MM.1S (cell line): ENCODE data around the gene BCAR1.
"Not testable (repeated sequence)": the region's sequence is repeated elsewhere in the genome, so short reads cannot be mapped to it uniquely, and the experiment has no call there.

Source experiments
- DNase-seq: peaks from one replicate; pipeline ENCODE4 v3.0.0-alpha.2; 2015
- H2AFZ ChIP-seq: fragments of 300-600 bp; sonication (generic); 2 replicates; pipeline ENCODE4 v1.6.0; 2016; ENCODE audit warnings: antibody characterized with exemption, low read length
- H3F3A ChIP-seq: fragments of 300-600 bp; sonication (generic); 2 replicates; pipeline ENCODE4 v1.6.1; 2016; ENCODE audit warnings: mild to moderate bottlenecking, antibody characterized with exemption, low read length, moderate library complexity, mixed read lengths; ENCODE audit not compliant: insufficient read depth
- H3K27ac ChIP-seq: fragments of 300-600 bp; sonication (generic); 2 replicates; pipeline ENCODE4 v1.5.1; 2016; ENCODE audit warnings: mild to moderate bottlenecking, low read length
- H3K27me3 ChIP-seq: fragments of 300-600 bp; sonication (generic); replicated peaks from 2 replicates; pipeline ENCODE4 v1.6.0; 2016; ENCODE audit warnings: low read length; ENCODE audit not compliant: insufficient read depth
- H3K36me3 ChIP-seq: fragments of 300-600 bp; sonication (generic); replicated peaks from 2 replicates; pipeline ENCODE4 v1.6.1; 2016; ENCODE audit warnings: mild to moderate bottlenecking, low read length, mixed read lengths; ENCODE audit not compliant: insufficient read depth
- H3K4me1 ChIP-seq: fragments of 300-600 bp; sonication (generic); 2 replicates; pipeline ENCODE4 v1.6.1; 2016; ENCODE audit warnings: low read length, mixed read lengths
- H3K4me2 ChIP-seq: fragments of 300-600 bp; sonication (generic); 2 replicates; pipeline ENCODE4 v1.6.0; 2016; ENCODE audit warnings: low read depth, low read length
- H3K4me3 ChIP-seq: fragments of 300-600 bp; sonication (generic); 2 replicates; pipeline ENCODE4 v1.5.1; 2016; ENCODE audit warnings: low read length, mixed read lengths
- H3K79me2 ChIP-seq: fragments of 300-600 bp; sonication (generic); 2 replicates; pipeline ENCODE4 v1.6.1; 2016; ENCODE audit warnings: mixed run types, low read length, mixed read lengths
- H3K9ac ChIP-seq: fragments of 300-600 bp; sonication (generic); 2 replicates; pipeline ENCODE4 v1.6.1; 2016; ENCODE audit warnings: low read length, mixed read lengths
- H3K9me2 ChIP-seq: fragments of 300-600 bp; sonication (generic); replicated peaks from 2 replicates; pipeline ENCODE4 v1.6.1; 2016; ENCODE audit warnings: mild to moderate bottlenecking, low read length, mixed read lengths; ENCODE audit not compliant: insufficient read depth
- H3K9me3 ChIP-seq: fragments of 300-600 bp; sonication (generic); replicated peaks from 2 replicates; pipeline ENCODE4 v1.6.1; 2016; ENCODE audit warnings: mild to moderate bottlenecking, low read length, mixed read lengths; ENCODE audit not compliant: insufficient read depth
- H4K20me1 ChIP-seq: fragments of 300-600 bp; sonication (generic); 2 replicates; pipeline ENCODE4 v1.6.1; 2016; ENCODE audit warnings: mild to moderate bottlenecking, low read length, moderate library complexity, mixed read lengths; ENCODE audit not compliant: insufficient read depth
- CTCF ChIP-seq: fragments of 300-600 bp; sonication (generic); IDR thresholded peaks from 2 replicates; pipeline ENCODE4 v1.5.1; 2016; ENCODE audit warnings: antibody characterized with exemption, low read length, mixed read lengths
- EZH2 ChIP-seq: fragments of 300-600 bp; sonication (generic); optimal IDR thresholded peaks from 2 replicates; pipeline ENCODE3; 2017; ENCODE audit warnings: low read depth, mild to moderate bottlenecking, antibody characterized with exemption, low read length, mixed read lengths
- EZH2phosphoT487 ChIP-seq: fragments of 300-600 bp; sonication (generic); IDR thresholded peaks from 2 replicates; pipeline ENCODE4 v1.6.1; 2018; ENCODE audit warnings: antibody characterized with exemption, low read length

The BCAR1 gene

GRCh38 chr16:75241955-75242354 lies 9.5 kb downstream of the BCAR1 start:
- Histone ChIP-seq H3K9ac (no peak overlapping the region), H3K4me1 (no peaks in the 10 kb centered on the region), H3K9me2 (no peaks in the 10 kb centered on the region), H3K27ac (no peak overlapping the region), H3K27me3 (no peaks in the 10 kb centered on the region), H3K4me3 (no peak overlapping the region), H3K9me3 (no peaks in the 10 kb centered on the region), H3F3A (no peaks in the 10 kb centered on the region), H3K79me2 (no peaks in the 10 kb centered on the region), H3K4me2 (no peak overlapping the region), H4K20me1 (no peaks in the 10 kb centered on the region), H2AFZ (no peak overlapping the region), H3K36me3 (no peaks in the 10 kb centered on the region)
- TF ChIP-seq EZH2 (no peak), CTCF (no peak), EZH2phosphoT487 (no peak)
- DNase-seq: no peak

GRCh38 chr16:75241412-75241811 lies 10.0 kb downstream of the BCAR1 start:
- Histone ChIP-seq H3K79me2 (no peaks in the 10 kb centered on the region), H3K4me2 (no peak overlapping the region), H3K9ac (no peak overlapping the region), H4K20me1 (no peaks in the 10 kb centered on the region), H3K9me3 (no peaks in the 10 kb centered on the region), H2AFZ (no peak overlapping the region), H3K36me3 (no peaks in the 10 kb centered on the region), H3K27me3 (no peaks in the 10 kb centered on the region), H3K4me3 (no peak overlapping the region), H3K9me2 (no peaks in the 10 kb centered on the region), H3F3A (no peaks in the 10 kb centered on the region), H3K4me1 (no peaks in the 10 kb centered on the region), H3K27ac (no peak overlapping the region)
- no peak for DNase-seq
- TF ChIP-seq CTCF: no peak
- TF ChIP-seq EZH2: no peak
- no peak for TF ChIP-seq EZH2phosphoT487

- not testable (repeated sequence) for H3F3A ChIP-seq, H3K27ac ChIP-seq
These were observed 10.8 kb downstream of the BCAR1 start for GRCh38 chr16:75240633-75241032.

GRCh38 chr16:75239542-75240122 lies 11.8 kb downstream of the BCAR1 start:
- Histone ChIP-seq H3K36me3 (no peaks in the 10 kb centered on the region), H3K4me2 (no peak overlapping the region), H3K9me3 (no peaks in the 10 kb centered on the region), H3K27ac (no peak overlapping the region), H3K27me3 (no peaks in the 10 kb centered on the region), H3K9me2 (no peaks in the 10 kb centered on the region), H3K4me3 (no peak overlapping the region), H2AFZ (no peak overlapping the region), H3K9ac (no peak overlapping the region), H4K20me1 (no peaks in the 10 kb centered on the region), H3K4me1 (no peaks in the 10 kb centered on the region), H3K79me2 (no peaks in the 10 kb centered on the region), H3F3A (no peaks in the 10 kb centered on the region)
- TF ChIP-seq CTCF: no peak
- no peak for TF ChIP-seq EZH2
- TF ChIP-seq EZH2phosphoT487: no peak
- no peak for DNase-seq

More at GRCh38 chr16:75240633-75241032, 10.8 kb downstream of the BCAR1 start:
- not testable (repeated sequence) for H4K20me1 ChIP-seq, H3K4me1 ChIP-seq, H3K27me3 ChIP-seq, H3K4me2 ChIP-seq, H3K4me3 ChIP-seq, H3K9ac ChIP-seq, H2AFZ ChIP-seq, H3K79me2 ChIP-seq, H3K9me2 ChIP-seq, H3K36me3 ChIP-seq, H3K9me3 ChIP-seq, DNase-seq
